Left ventricle myocardium inferior (tissue), 1 donor: ENCODE measurements around the gene AFM. TPM values are rescaled to one million over a fixed set of nuclear protein-coding genes. Genes with fewer than 3 reads are reported as not detected.

Source experiments
- DNase-seq: peaks from one replicate; pipeline ENCODE4 v3.0.0-alpha.2; 2020
- H3K27ac ChIP-seq: fragments of 200-600 bp; replicated peaks from 2 replicates; pipeline ENCODE4 v1.8.0; 2021
- H3K27me3 ChIP-seq: fragments of 200-600 bp; 2 replicates; pipeline ENCODE4 v1.8.0; 2021; ENCODE audit warnings: low read depth
- H3K36me3 ChIP-seq: fragments of 200-600 bp; 2 replicates; pipeline ENCODE4 v1.8.0; 2021
- H3K4me1 ChIP-seq: fragments of 200-600 bp; 2 replicates; pipeline ENCODE4 v1.8.0; 2021
- H3K4me3 ChIP-seq: fragments of 200-600 bp; 2 replicates; pipeline ENCODE4 v1.8.0; 2021; ENCODE audit warnings: mild to moderate bottlenecking, moderate library complexity
- H3K9me3 ChIP-seq: fragments of 200-600 bp; replicated peaks from 2 replicates; pipeline ENCODE4 v1.8.0; 2021
- intact Hi-C: fragments of 100-400 bp; cut with micrococcal nuclease; formaldehyde crosslinking; loops from one replicate; pipeline ENCODE4 v1.11.0; 2022
- total RNA-seq: library from RNA; stranded (reverse); fragmentation: NEBNext Ultra II Directional; extraction: Animal tissue kit (Norgen Biotek cat#: 25700); gene quantifications from one replicate; pipeline ENCODE4 v1.2.1, GENCODE V29; 2021
- TF ChIP-seq, protein P1 (sequence below): fragments of 200-600 bp; IDR thresholded peaks from 2 replicates; pipeline ENCODE4 v1.8.0; 2021; ENCODE audit warnings: antibody characterized with exemption, mild to moderate bottlenecking, borderline replicate concordance
- donor health status: DM: no; HTN: yes; CAD: no; lungs with severe emphysema.

The AFM gene
- total RNA-seq, 1 donor from 2014 or later = not detected

- Histone ChIP-seq H3K9me3 (no peaks in the 10 kb centered on the region), H3K27me3 (no peaks in the 10 kb centered on the region), H3K27ac (no peak overlapping the region), H3K36me3 (no peaks in the 10 kb centered on the region), H3K4me1 (no peaks in the 10 kb centered on the region), H3K4me3 (no peak overlapping the region)
- TF ChIP-seq, protein P1, sequence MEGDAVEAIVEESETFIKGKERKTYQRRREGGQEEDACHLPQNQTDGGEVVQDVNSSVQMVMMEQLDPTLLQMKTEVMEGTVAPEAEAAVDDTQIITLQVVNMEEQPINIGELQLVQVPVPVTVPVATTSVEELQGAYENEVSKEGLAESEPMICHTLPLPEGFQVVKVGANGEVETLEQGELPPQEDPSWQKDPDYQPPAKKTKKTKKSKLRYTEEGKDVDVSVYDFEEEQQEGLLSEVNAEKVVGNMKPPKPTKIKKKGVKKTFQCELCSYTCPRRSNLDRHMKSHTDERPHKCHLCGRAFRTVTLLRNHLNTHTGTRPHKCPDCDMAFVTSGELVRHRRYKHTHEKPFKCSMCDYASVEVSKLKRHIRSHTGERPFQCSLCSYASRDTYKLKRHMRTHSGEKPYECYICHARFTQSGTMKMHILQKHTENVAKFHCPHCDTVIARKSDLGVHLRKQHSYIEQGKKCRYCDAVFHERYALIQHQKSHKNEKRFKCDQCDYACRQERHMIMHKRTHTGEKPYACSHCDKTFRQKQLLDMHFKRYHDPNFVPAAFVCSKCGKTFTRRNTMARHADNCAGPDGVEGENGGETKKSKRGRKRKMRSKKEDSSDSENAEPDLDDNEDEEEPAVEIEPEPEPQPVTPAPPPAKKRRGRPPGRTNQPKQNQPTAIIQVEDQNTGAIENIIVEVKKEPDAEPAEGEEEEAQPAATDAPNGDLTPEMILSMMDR = no peak
- intact Hi-C loops = no loop called here
- no peak for DNase-seq
Observed at GRCh38 chr4:73487233-73487632, 5.7 kb downstream of the AFM start.

- no peaks in the 10 kb centered on the region for H3K9me3 ChIP-seq
- H3K4me1 ChIP-seq = no peaks in the 10 kb centered on the region
- no peaks in the 10 kb centered on the region for H3K36me3 ChIP-seq
- H3K27me3 ChIP-seq = no peaks in the 10 kb centered on the region
- no peak overlapping the region for H3K4me3 ChIP-seq
- TF ChIP-seq, protein P1 = no peak
- DNase-seq = no peak
- intact Hi-C loops = loop anchor here (5.0 kb wide), 1 partner anchor 582 kb away; no protein-coding TSS in a partner anchor
- no peak overlapping the region for H3K27ac ChIP-seq
Observed at GRCh38 chr4:73499996-73500765, 18.6 kb downstream of the AFM start.

DNA sequence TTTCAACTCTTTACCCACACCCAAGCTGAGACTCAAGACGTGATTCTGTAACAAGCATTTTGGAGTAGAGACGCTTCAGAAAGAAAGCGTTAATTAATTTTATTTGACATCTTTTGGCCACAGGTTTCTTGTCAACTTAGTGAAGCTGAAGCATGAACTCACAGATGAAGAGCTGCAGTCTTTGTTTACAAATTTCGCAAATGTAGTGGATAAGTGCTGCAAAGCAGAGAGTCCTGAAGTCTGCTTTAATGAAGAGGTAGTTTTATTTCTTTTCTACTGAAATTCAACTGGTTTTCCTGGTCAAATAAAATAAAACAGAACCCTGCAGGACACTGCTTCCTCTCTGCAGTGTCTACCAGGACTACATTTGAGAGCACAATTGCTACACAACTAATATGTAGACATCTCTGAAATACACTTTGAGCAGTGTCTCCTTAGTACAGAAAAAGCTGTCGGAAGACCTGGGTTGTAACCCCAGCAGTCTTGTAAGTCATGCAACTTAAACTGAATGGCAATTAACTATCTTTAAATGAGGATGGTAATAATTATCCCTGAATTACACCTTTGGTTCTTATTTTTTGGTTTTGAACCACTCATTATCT lies 20.2 kb downstream of the AFM start:
- TF ChIP-seq, protein P1 = no peak
- Histone ChIP-seq H3K27ac (no peak overlapping the region), H3K4me1 (no peaks in the 10 kb centered on the region), H3K4me3 (no peak overlapping the region), H3K27me3 (no peaks in the 10 kb centered on the region), H3K9me3 (no peaks in the 10 kb centered on the region), H3K36me3 (no peaks in the 10 kb centered on the region)
- DNase-seq = no peak
- intact Hi-C loops = no loop called here

DNA sequence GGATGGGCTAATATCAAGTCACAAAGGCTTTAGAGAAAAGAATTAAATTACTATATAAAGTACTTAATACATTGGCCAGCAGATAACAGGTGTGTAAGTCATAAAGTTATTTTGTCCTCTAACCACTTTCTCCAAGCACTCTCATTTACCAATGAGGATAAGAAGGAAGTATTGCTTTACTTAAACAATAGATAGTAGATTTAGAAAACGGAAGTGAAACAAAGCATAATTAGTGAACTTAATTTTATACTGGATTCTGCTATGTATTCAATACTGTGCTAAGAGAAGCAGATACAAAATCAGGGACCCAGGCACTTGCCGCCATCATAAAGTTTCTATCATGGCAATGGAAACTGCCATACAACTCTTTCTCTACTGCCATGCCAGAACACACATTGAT lies 24.0 kb downstream of the AFM start:
- DNase-seq = no peak
- Histone ChIP-seq H3K27me3 (no peaks in the 10 kb centered on the region), H3K9me3 (no peaks in the 10 kb centered on the region), H3K4me3 (no peak overlapping the region), H3K27ac (no peak overlapping the region), H3K4me1 (no peaks in the 10 kb centered on the region), H3K36me3 (no peaks in the 10 kb centered on the region)
- intact Hi-C loops = no loop called here
- TF ChIP-seq, protein P1 = no peak

DNA sequence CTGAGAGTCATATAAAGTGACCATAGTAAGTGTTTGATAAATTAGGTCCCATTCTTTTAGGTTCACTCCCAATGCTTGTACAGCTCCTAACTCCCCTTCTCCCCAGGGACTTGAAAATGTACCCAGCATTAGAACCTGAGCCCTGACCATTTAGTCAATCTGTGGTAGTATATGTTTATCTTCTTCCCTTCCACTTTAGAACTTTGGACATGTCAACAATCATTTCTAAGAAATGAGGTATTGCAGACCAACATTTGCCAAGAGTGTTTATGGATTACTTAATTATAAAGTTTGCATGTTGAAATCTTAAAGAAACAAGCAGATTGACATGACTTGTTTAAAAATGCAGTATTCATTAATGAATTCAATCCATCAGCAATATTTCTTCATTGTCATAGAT lies 26.0 kb downstream of the AFM start:
- Histone ChIP-seq H3K27ac (no peak overlapping the region), H3K4me1 (no peaks in the 10 kb centered on the region), H3K9me3 (no peaks in the 10 kb centered on the region), H3K4me3 (no peak overlapping the region), H3K36me3 (no peaks in the 10 kb centered on the region), H3K27me3 (no peaks in the 10 kb centered on the region)
- no peak for DNase-seq
- intact Hi-C loops = no loop called here
- TF ChIP-seq, protein P1 = no peak
